Measurements from ENCODE around the gene SEC31A.

The SEC31A gene

GRCh38 chr4:82786828-82787227 lies 104.1 kb downstream of the SEC31A start:
- Histone ChIP-seq H3K4me3 (ENCODE audit: low read depth in 1 of 2, low read length in 2 of 2) (no peak overlapping the region), H3K36me3 (ENCODE audit: insufficient read depth, low read length) (no peaks in the 10 kb centered on the region), H3K4me1 (ENCODE audit: insufficient read depth, low read length) (peaks cover 11% of the 10 kb centered on the region), H3K27me3 (ENCODE audit: control insufficient read depth in 1 of 2, insufficient read depth in 2 of 2, low read length in 2 of 2) (no peaks in the 10 kb centered on the region), H3K9me3 (ENCODE audit: low read length) (no peaks in the 10 kb centered on the region), H3K27ac (ENCODE audit: low read depth, low read length) (no peak overlapping the region), H3K9ac (ENCODE audit: low read length) (no peak overlapping the region)

- H3K4me3 ChIP-seq (ENCODE audit: low read depth in 1 of 2, low read length in 2 of 2), result no peak overlapping the region
Measured at GRCh38 chr4:82785611-82786400, 105.1 kb downstream of the SEC31A start.

GRCh38 chr4:82784681-82785610 lies 106.0 kb downstream of the SEC31A start:
- Histone ChIP-seq H3K9ac (ENCODE audit: low read length) (no peak overlapping the region), H3K27me3 (ENCODE audit: control insufficient read depth in 1 of 2, insufficient read depth in 2 of 2, low read length in 2 of 2) (no peaks in the 10 kb centered on the region), H3K4me3 (ENCODE audit: low read depth in 1 of 2, low read length in 2 of 2) (no peak overlapping the region), H3K4me1 (ENCODE audit: insufficient read depth, low read length) (peaks cover 11% of the 10 kb centered on the region), H3K36me3 (ENCODE audit: insufficient read depth, low read length) (no peaks in the 10 kb centered on the region), H3K9me3 (ENCODE audit: low read length) (no peaks in the 10 kb centered on the region), H3K27ac (ENCODE audit: low read depth, low read length) (no peak overlapping the region)

More at GRCh38 chr4:82785611-82786400, 105.1 kb downstream of the SEC31A start:
- H3K27me3 ChIP-seq (ENCODE audit: control insufficient read depth in 1 of 2, insufficient read depth in 2 of 2, low read length in 2 of 2), result no peaks in the 10 kb centered on the region
- no peaks in the 10 kb centered on the region for H3K9me3 ChIP-seq (ENCODE audit: low read length)
- H3K4me1 ChIP-seq (ENCODE audit: insufficient read depth, low read length), result peaks cover 11% of the 10 kb centered on the region
- H3K36me3 ChIP-seq (ENCODE audit: insufficient read depth, low read length), result no peaks in the 10 kb centered on the region
- no peak overlapping the region for H3K9ac ChIP-seq (ENCODE audit: low read length)
- H3K27ac ChIP-seq (ENCODE audit: low read depth, low read length), result no peak overlapping the region

GRCh38 chr4:82782626-82783345 lies 108.2 kb downstream of the SEC31A start:
- Histone ChIP-seq H3K9me3 (ENCODE audit: low read length) (no peaks in the 10 kb centered on the region), H3K27ac (ENCODE audit: low read depth, low read length) (no peak overlapping the region), H3K4me1 (ENCODE audit: insufficient read depth, low read length) (peaks cover 11% of the 10 kb centered on the region), H3K9ac (ENCODE audit: low read length) (no peak overlapping the region), H3K4me3 (ENCODE audit: low read depth in 1 of 2, low read length in 2 of 2) (no peak overlapping the region), H3K36me3 (ENCODE audit: insufficient read depth, low read length) (no peaks in the 10 kb centered on the region), H3K27me3 (ENCODE audit: control insufficient read depth in 1 of 2, insufficient read depth in 2 of 2, low read length in 2 of 2) (no peaks in the 10 kb centered on the region)

GRCh38 chr4:82780752-82781231 lies 110.2 kb downstream of the SEC31A start:
- no peaks in the 10 kb centered on the region for H3K36me3 ChIP-seq (ENCODE audit: insufficient read depth, low read length)
- H3K27ac ChIP-seq (ENCODE audit: low read depth, low read length), result no peak overlapping the region
- no peak overlapping the region for H3K9ac ChIP-seq (ENCODE audit: low read length)
- H3K27me3 ChIP-seq (ENCODE audit: control insufficient read depth in 1 of 2, insufficient read depth in 2 of 2, low read length in 2 of 2), result no peaks in the 10 kb centered on the region
- H3K9me3 ChIP-seq (ENCODE audit: low read length), result no peaks in the 10 kb centered on the region
- peaks cover 10% of the 10 kb centered on the region for H3K4me1 ChIP-seq (ENCODE audit: insufficient read depth, low read length)
- no peak overlapping the region for H3K4me3 ChIP-seq (ENCODE audit: low read depth in 1 of 2, low read length in 2 of 2)

GRCh38 chr4:82780170-82780751 lies 110.7 kb downstream of the SEC31A start:
- H3K4me1 ChIP-seq (ENCODE audit: insufficient read depth, low read length), result peaks cover 5% of the 10 kb centered on the region
- no peak overlapping the region for H3K4me3 ChIP-seq (ENCODE audit: low read depth in 1 of 2, low read length in 2 of 2)
- no peaks in the 10 kb centered on the region for H3K9me3 ChIP-seq (ENCODE audit: low read length)
- H3K9ac ChIP-seq (ENCODE audit: low read length), result no peak overlapping the region
- no peaks in the 10 kb centered on the region for H3K36me3 ChIP-seq (ENCODE audit: insufficient read depth, low read length)
- no peaks in the 10 kb centered on the region for H3K27me3 ChIP-seq (ENCODE audit: control insufficient read depth in 1 of 2, insufficient read depth in 2 of 2, low read length in 2 of 2)
- no peak overlapping the region for H3K27ac ChIP-seq (ENCODE audit: low read depth, low read length)

- no peak overlapping the region for H3K9ac ChIP-seq (ENCODE audit: low read length)
- H3K9me3 ChIP-seq (ENCODE audit: low read length), result no peaks in the 10 kb centered on the region
- no peaks in the 10 kb centered on the region for H3K4me1 ChIP-seq (ENCODE audit: insufficient read depth, low read length)
- no peak overlapping the region for H3K4me3 ChIP-seq (ENCODE audit: low read depth in 1 of 2, low read length in 2 of 2)
- H3K27me3 ChIP-seq (ENCODE audit: control insufficient read depth in 1 of 2, insufficient read depth in 2 of 2, low read length in 2 of 2), result no peaks in the 10 kb centered on the region
- H3K36me3 ChIP-seq (ENCODE audit: insufficient read depth, low read length), result no peaks in the 10 kb centered on the region
- H3K27ac ChIP-seq (ENCODE audit: low read depth, low read length), result no peak overlapping the region
Measured at GRCh38 chr4:82779032-82779431, 111.9 kb downstream of the SEC31A start.

- H3K27ac ChIP-seq (ENCODE audit: low read depth, low read length), result no peak overlapping the region
- H3K4me1 ChIP-seq (ENCODE audit: insufficient read depth, low read length), result no peaks in the 10 kb centered on the region
- H3K27me3 ChIP-seq (ENCODE audit: control insufficient read depth in 1 of 2, insufficient read depth in 2 of 2, low read length in 2 of 2), result no peaks in the 10 kb centered on the region
- H3K9ac ChIP-seq (ENCODE audit: low read length), result no peak overlapping the region
- no peaks in the 10 kb centered on the region for H3K9me3 ChIP-seq (ENCODE audit: low read length)
- H3K4me3 ChIP-seq (ENCODE audit: low read depth in 1 of 2, low read length in 2 of 2), result no peak overlapping the region
- H3K36me3 ChIP-seq (ENCODE audit: insufficient read depth, low read length), result no peaks in the 10 kb centered on the region
Measured at GRCh38 chr4:82777857-82778525, 113.0 kb downstream of the SEC31A start.

GRCh38 chr4:82776925-82777542 lies 113.9 kb downstream of the SEC31A start:
- Histone ChIP-seq H3K9me3 (ENCODE audit: low read length) (no peaks in the 10 kb centered on the region), H3K4me1 (ENCODE audit: insufficient read depth, low read length) (no peaks in the 10 kb centered on the region), H3K27ac (ENCODE audit: low read depth, low read length) (no peak overlapping the region), H3K9ac (ENCODE audit: low read length) (no peak overlapping the region), H3K36me3 (ENCODE audit: insufficient read depth, low read length) (no peaks in the 10 kb centered on the region), H3K4me3 (ENCODE audit: low read depth in 1 of 2, low read length in 2 of 2) (no peak overlapping the region), H3K27me3 (ENCODE audit: control insufficient read depth in 1 of 2, insufficient read depth in 2 of 2, low read length in 2 of 2) (no peaks in the 10 kb centered on the region)

GRCh38 chr4:82775243-82775642 lies 115.7 kb downstream of the SEC31A start:
- H3K4me1 ChIP-seq (ENCODE audit: insufficient read depth, low read length), result no peaks in the 10 kb centered on the region
- no peaks in the 10 kb centered on the region for H3K27me3 ChIP-seq (ENCODE audit: control insufficient read depth in 1 of 2, insufficient read depth in 2 of 2, low read length in 2 of 2)
- H3K9ac ChIP-seq (ENCODE audit: low read length), result no peak overlapping the region
- no peak overlapping the region for H3K27ac ChIP-seq (ENCODE audit: low read depth, low read length)
- no peaks in the 10 kb centered on the region for H3K9me3 ChIP-seq (ENCODE audit: low read length)
- H3K4me3 ChIP-seq (ENCODE audit: low read depth in 1 of 2, low read length in 2 of 2), result no peak overlapping the region
- H3K36me3 ChIP-seq (ENCODE audit: insufficient read depth, low read length), result no peaks in the 10 kb centered on the region
